RWPE2 (cell line): ENCODE measurements around the gene TCOF1.

Experiments
- ATAC-seq: fragments of 200-7000 bp; cut with Tn5 transposase; 3 replicates; pipeline ENCODE4 v1.9.1; 2021; ENCODE audit warnings: low read depth
- DNase-seq: peaks from one replicate; pipeline ENCODE4 v3.0.0-alpha.2; 2020; ENCODE audit warnings: low spot score
- H3K27ac ChIP-seq: fragments of 450-650 bp; 2 replicates; pipeline ENCODE4 v1.5.1; 2017; ENCODE audit warnings: mild to moderate bottlenecking; ENCODE audit not compliant: poor library complexity, severe bottlenecking
- H3K27me3 ChIP-seq: fragments of 250-450 bp; sonication (Bioruptor Pico); 2 replicates; pipeline ENCODE4 v1.5.1; 2021; ENCODE audit warnings: mild to moderate bottlenecking, moderate library complexity; ENCODE audit not compliant: insufficient read depth, poor library complexity, severe bottlenecking
- H3K36me3 ChIP-seq: fragments of 250-450 bp; sonication (Bioruptor Pico); 2 replicates; pipeline ENCODE4 v1.5.1; 2020; ENCODE audit warnings: low read depth, mild to moderate bottlenecking, moderate library complexity
- H3K4me1 ChIP-seq: fragments of 250-450 bp; sonication (Bioruptor Pico); 2 replicates; pipeline ENCODE4 v1.5.1; 2021; ENCODE audit warnings: mild to moderate bottlenecking, moderate library complexity; ENCODE audit not compliant: insufficient read depth, poor library complexity, severe bottlenecking
- H3K4me3 ChIP-seq: fragments of 250-450 bp; sonication (Bioruptor Pico); 2 replicates; pipeline ENCODE4 v1.5.1; 2021; ENCODE audit warnings: mild to moderate bottlenecking, moderate library complexity; ENCODE audit not compliant: severe bottlenecking
- H3K9me3 ChIP-seq: fragments of 250-450 bp; sonication (Bioruptor Pico); 2 replicates; pipeline ENCODE4 v1.5.1; 2021; ENCODE audit warnings: mild to moderate bottlenecking, moderate library complexity; ENCODE audit not compliant: severe bottlenecking
- CTCF ChIP-seq: fragments of 450-650 bp; IDR thresholded peaks from one replicate; pipeline ENCODE4 v1.5.1; 2017; ENCODE audit warnings: mild to moderate bottlenecking, moderate library complexity; ENCODE audit not compliant: poor library complexity, severe bottlenecking

Gene TCOF1

GRCh38 chr5:150311015-150311692 is 46.3 kb upstream of the TCOF1 start:
- H3K27ac ChIP-seq, result no peak overlapping the region
- no peaks in the 10 kb centered on the region for H3K4me1 ChIP-seq
- no peak for DNase-seq
- H3K36me3 ChIP-seq, result no peaks in the 10 kb centered on the region
- H3K4me3 ChIP-seq, result no peak overlapping the region
- no peak for TF ChIP-seq CTCF
- ATAC-seq, result no peak
- H3K9me3 ChIP-seq, result no peaks in the 10 kb centered on the region
- no peaks in the 10 kb centered on the region for H3K27me3 ChIP-seq

- H3K36me3 ChIP-seq, result no peaks in the 10 kb centered on the region
- ATAC-seq (no peak), DNase-seq (no peak)
- peaks cover 13% of the 10 kb centered on the region for H3K4me1 ChIP-seq
- no peak overlapping the region for H3K27ac ChIP-seq
- no peaks in the 10 kb centered on the region for H3K9me3 ChIP-seq
- no peak overlapping the region for H3K4me3 ChIP-seq
- no peak for TF ChIP-seq CTCF
- no peaks in the 10 kb centered on the region for H3K27me3 ChIP-seq
Observed at GRCh38 chr5:150312518-150312917, 45.0 kb upstream of the TCOF1 start.

GRCh38 chr5:150313501-150313900 is 44.0 kb upstream of the TCOF1 start:
- Histone ChIP-seq H3K9me3 (no peaks in the 10 kb centered on the region), H3K36me3 (no peaks in the 10 kb centered on the region), H3K4me1 (peaks cover 22% of the 10 kb centered on the region), H3K27ac (no peak overlapping the region), H3K4me3 (no peak overlapping the region), H3K27me3 (no peaks in the 10 kb centered on the region)
- ATAC-seq (no peak), DNase-seq (no peak)
- TF ChIP-seq CTCF, result no peak

GRCh38 chr5:150313921-150314716 is 43.4 kb upstream of the TCOF1 start:
- H3K9me3 ChIP-seq, result no peaks in the 10 kb centered on the region
- no peak overlapping the region for H3K27ac ChIP-seq
- TF ChIP-seq CTCF, result no peak
- no peaks in the 10 kb centered on the region for H3K27me3 ChIP-seq
- peaks cover 29% of the 10 kb centered on the region for H3K4me1 ChIP-seq
- ATAC-seq (no peak), DNase-seq (no peak)
- H3K4me3 ChIP-seq, result no peak overlapping the region
- no peaks in the 10 kb centered on the region for H3K36me3 ChIP-seq

- DNase-seq (no peak), ATAC-seq (no peak)
- H3K9me3 ChIP-seq, result no peaks in the 10 kb centered on the region
- no peaks in the 10 kb centered on the region for H3K36me3 ChIP-seq
- H3K4me3 ChIP-seq, result no peak overlapping the region
- no peaks in the 10 kb centered on the region for H3K27me3 ChIP-seq
- TF ChIP-seq CTCF, result no peak
- peaks cover 40% of the 10 kb centered on the region for H3K4me1 ChIP-seq
- no peak overlapping the region for H3K27ac ChIP-seq
Observed at GRCh38 chr5:150315245-150315644, 42.3 kb upstream of the TCOF1 start.
